HL-60 (cell line): Measurements from ENCODE around the gene WDR83.

Experiments used
- CTCF ChIP-seq: IDR thresholded peaks from one replicate; pipeline ENCODE4 v1.5.1; 2011; ENCODE audit warnings: low read length, control low read depth, inconsistent platforms; ENCODE audit not compliant: insufficient read depth
- POLR2AphosphoS5 ChIP-seq: IDR thresholded peaks from 2 replicates; pipeline ENCODE4 v1.6.1; 2012; ENCODE audit warnings: low read depth
- SPI1 ChIP-seq: IDR thresholded peaks from 2 replicates; pipeline ENCODE4 v1.6.1; 2012; ENCODE audit warnings: low read depth, mild to moderate bottlenecking, borderline replicate concordance

GRCh38 chr19:12676928-12677327 lies 10.3 kb downstream of the WDR83 start:
- TF ChIP-seq CTCF = no peak
- no peak for TF ChIP-seq POLR2AphosphoS5
- no peak for TF ChIP-seq SPI1
